Caco-2 (cell line): ENCODE measurements around the gene ILRUN. TPM values are rescaled to one million over a fixed set of nuclear protein-coding genes. Genes with fewer than 3 reads are reported as not detected.

Experiments used
- BruUV-seq: library from RNA; stranded (reverse); fragments of 400-500 nt; replicated peaks from 2 replicates; lab custom pipeline; 2021; lab: Mats Ljungman, UMichigan
- CTCF ChIA-PET: fragments of 300-600 bp; sonication (Branson Sonifier 250); formaldehyde crosslinking; loops from one replicate; lab custom pipeline; 2022; ENCODE audit warnings: antibody characterized with exemption; lab: Charles Lee
- POLR2A ChIA-PET: fragments of 300-600 bp; sonication (Branson Sonifier 250); formaldehyde crosslinking; loops from one replicate; lab custom pipeline; 2022; ENCODE audit warnings: antibody characterized with exemption; lab: Charles Lee
- DNase-seq, 2 experiments: peaks; one replicate each; pipeline versions ENCODE4 v3.0.0 to v3.0.0-alpha.2; 2020 to 2022
- H3K27me3 ChIP-seq: replicated peaks from 2 replicates; pipeline ENCODE4 v1.6.0; 2011; ENCODE audit warnings: low read length; ENCODE audit not compliant: control insufficient read depth, insufficient read depth
- H3K36me3 ChIP-seq: 2 replicates; pipeline ENCODE4 v1.5.1; 2011; ENCODE audit warnings: low read length; ENCODE audit not compliant: control insufficient read depth, insufficient read depth
- H3K4me1 ChIP-seq: fragments of 250-450 bp; sonication (Bioruptor Pico); 2 replicates; pipeline ENCODE4 v1.5.1; 2020; ENCODE audit warnings: mild to moderate bottlenecking
- H3K4me3 ChIP-seq: 2 replicates; pipeline ENCODE4 v1.5.1; 2011; ENCODE audit warnings: low read depth, mild to moderate bottlenecking, control low read depth, low read length
- H3K9me3 ChIP-seq: fragments of 250-450 bp; sonication (Bioruptor Pico); 2 replicates; pipeline ENCODE4 v1.5.1; 2020; ENCODE audit warnings: mild to moderate bottlenecking, moderate library complexity
- H3K27ac Mint-ChIP-seq: one replicate; pipeline ENCODE4 v1.8.0; 2022; ENCODE audit warnings: mixed read lengths; ENCODE audit not compliant: unreplicated experiment
- H3K27me3 Mint-ChIP-seq: one replicate; pipeline ENCODE4 v1.8.0; 2022; ENCODE audit warnings: mixed read lengths; ENCODE audit not compliant: insufficient read depth, unreplicated experiment
- H3K36me3 Mint-ChIP-seq: one replicate; pipeline ENCODE4 v1.8.0; 2022; ENCODE audit warnings: mild to moderate bottlenecking, mixed read lengths; ENCODE audit not compliant: insufficient read depth, unreplicated experiment
- H3K4me1 Mint-ChIP-seq: one replicate; pipeline ENCODE4 v1.8.0; 2022; ENCODE audit warnings: low read depth, mixed read lengths; ENCODE audit not compliant: unreplicated experiment
- H3K4me3 Mint-ChIP-seq: one replicate; pipeline ENCODE4 v1.8.0; 2022; ENCODE audit warnings: mild to moderate bottlenecking, moderate library complexity, mixed read lengths; ENCODE audit not compliant: unreplicated experiment
- H3K9me3 Mint-ChIP-seq: one replicate; pipeline ENCODE4 v1.8.0; 2022; ENCODE audit warnings: mixed read lengths; ENCODE audit not compliant: unreplicated experiment
- intact Hi-C: fragments of 100-400 bp; cut with micrococcal nuclease; formaldehyde crosslinking; loops from one replicate; pipeline ENCODE4 v1.10.0; 2022; ENCODE audit not compliant: unreplicated experiment
- total RNA-seq: library from RNA; stranded (reverse); gene quantifications from 2 replicates; pipeline ENCODE4 v1.2.3, GENCODE V29; 2022
- TF ChIP-seq, protein P1 (sequence below), 2 experiments: fragments of 200-600 bp in 1 of 2; IDR thresholded peaks; 1 replicate in 1 of 2; 2 replicates in 1 of 2; pipeline versions ENCODE4 v1.5.1 to v1.8.0; 2011 to 2022; ENCODE audit warnings: antibody characterized with exemption in 1 of 2, control low read depth in 1 of 2, inconsistent platforms in 1 of 2, low read depth in 1 of 2, low read length in 1 of 2, mild to moderate bottlenecking in 1 of 2, moderate library complexity in 1 of 2; ENCODE audit not compliant: insufficient read depth in 1 of 2, severe bottlenecking in 1 of 2, unreplicated experiment in 1 of 2

Gene ILRUN
- total RNA-seq, 1 experiment from 2014 or later, result 95.9 TPM

- Histone ChIP-seq H3K4me1 (peaks cover 11% of the 10 kb centered on the region), H3K36me3 (no peaks in the 10 kb centered on the region), H3K4me3 (no peak overlapping the region), H3K9me3 (no peaks in the 10 kb centered on the region), H3K27me3 (no peaks in the 10 kb centered on the region)
- H3K27me3 Mint-ChIP-seq, result no peaks in the 10 kb centered on the region
- TF ChIP-seq, protein P1, sequence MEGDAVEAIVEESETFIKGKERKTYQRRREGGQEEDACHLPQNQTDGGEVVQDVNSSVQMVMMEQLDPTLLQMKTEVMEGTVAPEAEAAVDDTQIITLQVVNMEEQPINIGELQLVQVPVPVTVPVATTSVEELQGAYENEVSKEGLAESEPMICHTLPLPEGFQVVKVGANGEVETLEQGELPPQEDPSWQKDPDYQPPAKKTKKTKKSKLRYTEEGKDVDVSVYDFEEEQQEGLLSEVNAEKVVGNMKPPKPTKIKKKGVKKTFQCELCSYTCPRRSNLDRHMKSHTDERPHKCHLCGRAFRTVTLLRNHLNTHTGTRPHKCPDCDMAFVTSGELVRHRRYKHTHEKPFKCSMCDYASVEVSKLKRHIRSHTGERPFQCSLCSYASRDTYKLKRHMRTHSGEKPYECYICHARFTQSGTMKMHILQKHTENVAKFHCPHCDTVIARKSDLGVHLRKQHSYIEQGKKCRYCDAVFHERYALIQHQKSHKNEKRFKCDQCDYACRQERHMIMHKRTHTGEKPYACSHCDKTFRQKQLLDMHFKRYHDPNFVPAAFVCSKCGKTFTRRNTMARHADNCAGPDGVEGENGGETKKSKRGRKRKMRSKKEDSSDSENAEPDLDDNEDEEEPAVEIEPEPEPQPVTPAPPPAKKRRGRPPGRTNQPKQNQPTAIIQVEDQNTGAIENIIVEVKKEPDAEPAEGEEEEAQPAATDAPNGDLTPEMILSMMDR (IDR thresholded peaks at IDR 0.05; ENCODE audit: insufficient read depth in 1 of 2, low read depth in 1 of 2, low read length in 1 of 2, severe bottlenecking in 1 of 2, unreplicated experiment in 1 of 2), result no peak
- H3K4me3 Mint-ChIP-seq, result peak overlapping the region; percentile 78
- DNase-seq, result no peak
- peaks cover 29% of the 10 kb centered on the region for H3K4me1 Mint-ChIP-seq
- H3K27ac Mint-ChIP-seq, result no peak overlapping the region
- POLR2A ChIA-PET, result no interaction called here
- H3K9me3 Mint-ChIP-seq, result no peaks in the 10 kb centered on the region
- H3K36me3 Mint-ChIP-seq, result peaks cover 6% of the 10 kb centered on the region
- CTCF ChIA-PET, result no interaction called here
- no TSS peak for BruUV-seq
- intact Hi-C loops, result loop anchor here (2.0 kb wide), 2 partner anchors 27 to 47 kb away; no protein-coding TSS in a partner anchor
These were observed 1.5 kb upstream of the ILRUN start for GRCh38 chr6:34697904-34698559.

- Histone ChIP-seq H3K4me1 (peaks cover 11% of the 10 kb centered on the region), H3K4me3 (peak overlapping the region; percentile 74), H3K9me3 (no peaks in the 10 kb centered on the region), H3K36me3 (no peaks in the 10 kb centered on the region), H3K27me3 (no peaks in the 10 kb centered on the region)
- TF ChIP-seq, protein P1 (IDR thresholded peaks at IDR 0.05; ENCODE audit: insufficient read depth in 1 of 2, low read depth in 1 of 2, low read length in 1 of 2, severe bottlenecking in 1 of 2, unreplicated experiment in 1 of 2), result no peak
- no peaks in the 10 kb centered on the region for H3K9me3 Mint-ChIP-seq
- H3K4me1 Mint-ChIP-seq, result peaks cover 29% of the 10 kb centered on the region
- ChIA-PET POLR2A (no interaction called here), CTCF (no interaction called here)
- H3K4me3 Mint-ChIP-seq, result peak overlapping the region; percentile 78
- BruUV-seq, result no TSS peak
- intact Hi-C loops, result loop anchor here (2.0 kb wide), 2 partner anchors 27 to 47 kb away; no protein-coding TSS in a partner anchor
- peak overlapping the region; percentile 77 for H3K27ac Mint-ChIP-seq
- H3K27me3 Mint-ChIP-seq, result no peaks in the 10 kb centered on the region
- H3K36me3 Mint-ChIP-seq, result peaks cover 6% of the 10 kb centered on the region
- no peak for DNase-seq
These were observed 923 bp upstream of the ILRUN start for GRCh38 chr6:34697544-34697836.

DNA sequence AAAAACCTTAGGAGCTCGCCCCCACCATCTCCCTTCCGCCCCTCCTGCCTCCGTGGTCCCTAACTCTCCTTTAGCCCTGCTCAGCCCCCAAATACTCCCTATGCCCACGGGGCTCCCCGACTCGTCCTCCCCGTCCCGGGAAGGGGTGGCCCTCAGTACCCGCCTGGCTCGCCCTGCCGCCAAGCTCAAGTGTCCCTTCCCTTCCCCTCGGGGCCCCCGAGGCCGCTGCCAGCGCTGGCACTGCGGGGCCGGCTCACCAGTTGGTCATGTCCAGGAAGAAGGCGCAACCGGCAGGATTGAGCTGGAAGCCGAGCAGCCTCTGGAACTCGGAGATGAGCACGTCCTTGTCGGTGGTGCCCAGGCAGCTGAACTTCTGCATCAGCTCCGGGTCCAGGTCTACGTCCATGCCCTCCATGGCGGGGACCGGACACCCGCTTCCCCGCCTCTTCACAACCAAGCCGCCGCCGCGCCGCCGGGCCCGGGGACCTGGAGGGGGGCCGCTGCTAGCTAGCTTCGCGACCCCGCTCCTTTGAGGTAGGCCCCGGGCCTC, 303 bp downstream of the ILRUN start:
- Histone ChIP-seq H3K9me3 (no peaks in the 10 kb centered on the region), H3K4me3 (peak overlapping the region; percentile 48), H3K36me3 (no peaks in the 10 kb centered on the region), H3K27me3 (no peaks in the 10 kb centered on the region), H3K4me1 (peaks cover 11% of the 10 kb centered on the region)
- ChIA-PET POLR2A (interaction anchor here (0.5 to 1.9 kb wide), 6 partner anchors 31 to 985 kb away, joined by 3 to 6 read pairs (median 6); no protein-coding TSS in a partner anchor), CTCF (interaction anchor here (0.6 to 1.4 kb wide), 6 partner anchors 22 to 138 kb away, joined by 3 to 10 read pairs (median 4); partner anchors contain the start of gene SNRPC)
- Mint-ChIP-seq H3K9me3 (no peaks in the 10 kb centered on the region), H3K27ac (peak overlapping the region; percentile 77), H3K4me1 (peaks cover 26% of the 10 kb centered on the region), H3K27me3 (no peaks in the 10 kb centered on the region), H3K36me3 (peaks cover 6% of the 10 kb centered on the region), H3K4me3 (peak overlapping the region; percentile 78)
- intact Hi-C loops, result loop anchor here (2.0 kb wide), 2 partner anchors 25 to 49 kb away; no protein-coding TSS in a partner anchor
- no TSS peak for BruUV-seq
- TF ChIP-seq, protein P1 (IDR thresholded peaks at IDR 0.05; ENCODE audit: insufficient read depth in 1 of 2, low read depth in 1 of 2, low read length in 1 of 2, severe bottlenecking in 1 of 2, unreplicated experiment in 1 of 2), result no peak
- peak in 1 of 2 experiments; percentile 48 for DNase-seq
